NCI-H1105 (cell line): ENCODE measurements around the gene DST.

Experiments
- DNase-seq: peaks from one replicate; lab custom pipeline; 2025; lab: John Stamatoyannopoulos, UW

DST gene

DNA sequence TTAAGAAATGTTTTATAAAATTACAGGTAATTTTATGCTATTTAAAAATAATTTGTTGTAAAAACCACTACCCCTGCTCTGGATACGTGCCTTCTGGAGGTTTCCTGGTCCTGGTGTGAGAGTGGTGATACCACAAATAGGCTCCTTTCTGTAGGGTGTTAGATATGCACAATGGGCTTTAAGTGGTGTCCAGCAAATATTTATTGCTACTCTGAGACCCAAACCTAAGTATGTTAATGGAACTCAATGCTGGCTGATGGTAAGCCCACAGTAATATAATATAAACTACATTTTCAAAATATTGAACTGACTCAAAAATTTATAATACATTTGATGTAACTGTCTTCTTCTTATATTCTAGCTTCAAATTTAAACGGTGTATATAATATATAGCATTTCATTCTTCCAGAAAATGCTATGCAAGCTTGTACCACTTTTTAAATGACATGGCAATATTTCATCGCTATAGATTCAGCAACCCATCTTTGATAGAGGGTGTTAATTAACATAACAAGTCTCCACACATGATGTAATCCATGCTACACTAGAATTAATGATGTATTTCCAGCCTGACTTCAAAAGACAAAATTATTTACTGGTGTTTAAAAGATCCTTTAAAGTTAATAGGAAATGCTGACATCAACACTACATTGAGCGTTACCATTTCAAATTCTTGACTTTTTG lies 161.9 kb downstream of the DST start:
- DNase-seq = no peak

DNA sequence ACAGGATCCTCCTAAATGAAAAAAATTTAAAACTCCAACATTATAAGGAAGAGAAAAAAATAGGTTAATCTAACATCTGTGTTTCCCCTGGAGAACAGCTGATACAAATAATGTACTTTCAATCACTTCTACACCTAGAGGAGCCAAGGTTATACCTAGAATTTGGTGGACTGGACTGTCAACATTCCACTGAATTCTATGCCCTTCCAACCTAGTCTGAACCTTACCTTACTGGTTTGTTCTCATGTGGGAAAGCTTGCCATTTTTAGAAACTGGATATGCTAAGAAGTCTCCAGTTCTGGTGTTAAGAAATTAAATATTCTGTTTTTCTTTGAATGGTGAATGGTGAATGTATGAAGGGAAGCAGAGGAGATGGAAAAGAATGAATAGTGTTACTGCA lies 162.4 kb downstream of the DST start:
- DNase-seq = no peak

DNA sequence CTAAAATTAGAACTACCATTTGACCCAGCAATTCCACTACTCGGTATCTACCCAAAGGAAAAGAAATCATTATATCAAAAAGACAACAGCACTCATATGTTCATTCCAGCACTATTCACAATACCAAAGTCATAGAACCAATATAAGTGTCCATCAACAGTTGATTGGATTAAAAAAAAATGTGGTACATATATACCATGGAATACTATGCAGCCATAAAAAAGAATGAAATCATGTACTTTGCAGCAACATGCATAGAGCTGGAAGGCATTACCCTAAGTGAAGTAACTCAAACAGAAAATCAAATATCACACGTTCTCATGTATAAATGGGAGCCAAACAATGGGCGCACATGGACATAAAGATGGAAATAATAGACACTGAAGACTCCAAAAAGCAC lies 163.3 kb downstream of the DST start:
- DNase-seq = no peak

DNA sequence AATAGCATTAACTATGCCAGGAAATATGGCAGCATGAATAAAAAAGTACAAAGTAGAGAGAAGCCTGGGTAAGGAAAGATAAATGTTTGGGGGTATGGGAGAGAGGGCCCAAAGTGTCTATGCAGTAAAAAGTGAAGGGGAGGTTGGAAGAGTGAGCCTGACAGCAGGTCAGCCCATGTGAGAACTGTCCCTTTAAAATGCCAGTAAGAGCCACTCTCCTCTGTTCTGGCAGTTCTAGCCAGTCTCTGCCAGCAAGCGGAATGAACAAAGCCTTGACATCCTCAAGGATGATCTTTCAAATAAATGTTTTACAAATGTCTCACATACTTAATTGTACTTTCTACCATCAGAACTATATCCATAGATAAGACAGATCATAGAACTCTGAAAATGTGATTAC lies 164.5 kb downstream of the DST start:
- DNase-seq = no peak

DNA sequence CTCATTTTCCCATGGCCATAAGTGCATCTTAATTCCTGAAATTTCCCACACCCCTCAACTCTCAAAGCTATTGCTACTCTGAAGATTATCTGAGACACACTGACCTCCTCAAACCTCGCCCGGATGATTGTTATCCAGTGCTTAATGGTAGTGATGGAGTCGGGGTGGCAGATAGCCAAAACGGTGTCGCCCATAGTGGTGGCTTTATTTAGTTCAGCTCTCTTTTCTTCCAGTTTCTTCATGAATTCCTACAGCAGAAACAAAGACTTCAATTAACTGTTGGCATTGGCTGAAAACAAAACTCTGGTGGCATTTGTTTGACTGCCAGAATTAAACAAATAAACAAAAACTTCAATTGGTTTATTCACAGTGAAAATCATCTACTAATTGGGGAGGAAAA lies 165.4 kb downstream of the DST start:
- no peak for DNase-seq

DNA sequence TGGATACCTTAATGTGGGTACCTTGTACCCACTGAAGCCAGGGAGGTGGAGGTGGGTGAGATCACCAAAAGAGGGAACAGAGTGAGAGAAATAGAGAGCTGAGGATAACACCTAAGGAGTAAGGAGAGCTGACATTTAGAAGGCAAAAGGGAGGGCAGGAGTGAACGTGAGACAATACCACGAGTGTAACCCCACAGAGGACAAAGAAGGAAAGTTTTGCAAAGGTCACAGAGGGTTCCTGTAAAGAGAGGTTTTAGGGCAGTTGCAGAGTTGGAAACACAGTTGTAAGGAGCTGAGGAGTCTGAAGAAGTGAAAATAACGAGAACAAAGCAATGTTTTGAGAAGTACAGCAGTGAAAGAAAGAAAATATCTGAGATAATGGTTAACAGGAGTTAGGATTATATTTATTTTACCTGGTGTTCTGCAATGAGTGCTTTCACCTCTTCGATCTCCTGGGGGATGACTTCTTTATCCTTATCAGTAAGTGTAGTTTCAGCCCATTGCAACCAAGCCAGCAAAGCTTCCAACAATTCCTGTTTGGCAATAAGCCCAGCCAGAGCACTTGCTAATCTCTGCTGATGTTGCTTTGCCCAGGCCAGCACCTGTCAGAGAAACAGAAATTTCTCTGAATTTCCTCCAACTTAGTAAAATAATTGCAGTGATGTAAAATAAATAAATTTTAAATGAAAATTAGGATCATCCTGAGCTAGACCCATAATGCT lies 166.8 kb downstream of the DST start:
- peak; percentile 66 for DNase-seq

DNA sequence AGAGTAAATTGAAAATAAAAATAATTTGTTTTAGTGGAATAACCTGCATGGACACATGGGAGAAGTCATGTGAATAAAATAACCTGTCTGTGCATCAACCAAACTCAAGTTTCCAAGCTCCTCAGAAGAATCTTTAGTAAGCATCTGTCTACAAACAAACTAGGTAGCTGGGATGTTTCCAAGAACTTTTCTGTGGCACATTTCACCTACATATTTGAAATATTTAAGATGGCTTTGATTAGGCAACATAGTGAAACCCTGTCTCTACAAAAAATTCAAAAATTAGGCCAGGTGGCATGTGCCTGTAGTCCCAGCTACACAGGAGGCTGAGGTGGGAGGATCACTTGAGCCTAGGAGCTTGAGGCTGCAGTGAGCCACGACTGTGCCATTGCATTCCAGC lies 168.2 kb downstream of the DST start:
- no peak for DNase-seq

DNA sequence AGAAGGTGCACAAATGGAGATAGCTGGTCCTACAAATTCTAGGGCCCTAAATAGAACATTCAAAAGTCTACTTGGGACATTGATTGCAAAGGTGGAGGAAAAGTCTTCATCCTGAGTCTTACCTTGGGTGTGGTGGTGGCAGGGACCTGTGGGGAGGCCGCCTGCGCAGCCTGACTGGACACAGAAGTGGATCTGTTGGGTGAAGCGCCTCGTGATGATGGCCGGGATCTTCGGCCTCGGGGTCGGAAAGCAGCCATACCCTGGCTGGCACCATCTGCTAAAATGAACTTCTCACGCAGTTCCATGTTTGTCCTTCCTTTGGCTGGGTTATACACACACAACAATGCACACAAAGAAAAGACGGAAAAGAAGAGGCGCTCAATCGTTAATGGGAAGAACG lies 179.2 kb downstream of the DST start:
- no peak for DNase-seq

DNA sequence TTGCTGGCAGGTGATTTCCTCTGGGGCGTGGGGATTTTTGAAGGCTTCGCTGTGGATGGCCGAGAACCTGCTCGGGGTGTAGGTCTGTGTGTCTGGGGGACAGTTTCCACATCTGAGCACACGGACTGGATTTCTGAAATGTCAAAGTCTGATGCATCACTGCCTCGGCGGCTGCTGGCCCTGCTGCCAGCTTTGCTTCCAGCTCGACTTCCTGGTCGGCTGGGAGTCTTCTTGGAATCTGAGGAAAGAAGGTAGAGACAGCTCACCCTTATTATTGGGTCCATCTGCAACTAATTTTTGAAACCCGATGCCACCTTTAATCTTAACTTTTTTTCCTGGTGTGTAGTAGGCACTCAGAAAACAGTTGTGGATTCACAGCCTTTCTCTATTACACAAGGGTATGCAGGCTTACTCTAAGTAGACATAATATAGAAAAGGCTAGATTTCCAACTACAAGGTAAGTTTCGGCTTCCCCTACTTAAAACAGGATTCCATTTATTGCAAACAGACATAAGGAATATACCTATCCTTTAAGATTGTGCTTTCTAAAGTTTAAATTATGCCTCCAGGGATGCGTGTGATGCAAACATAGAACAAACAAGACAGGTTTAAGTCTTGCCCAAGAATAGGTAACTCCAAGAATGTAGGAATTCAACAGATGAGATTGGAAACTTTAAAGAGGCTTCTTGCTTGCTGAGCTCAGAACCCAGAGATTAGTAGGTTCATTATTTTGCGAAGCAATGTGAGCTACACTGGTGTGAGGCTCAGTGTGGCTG lies 183.5 kb downstream of the DST start:
- no peak for DNase-seq

DNA sequence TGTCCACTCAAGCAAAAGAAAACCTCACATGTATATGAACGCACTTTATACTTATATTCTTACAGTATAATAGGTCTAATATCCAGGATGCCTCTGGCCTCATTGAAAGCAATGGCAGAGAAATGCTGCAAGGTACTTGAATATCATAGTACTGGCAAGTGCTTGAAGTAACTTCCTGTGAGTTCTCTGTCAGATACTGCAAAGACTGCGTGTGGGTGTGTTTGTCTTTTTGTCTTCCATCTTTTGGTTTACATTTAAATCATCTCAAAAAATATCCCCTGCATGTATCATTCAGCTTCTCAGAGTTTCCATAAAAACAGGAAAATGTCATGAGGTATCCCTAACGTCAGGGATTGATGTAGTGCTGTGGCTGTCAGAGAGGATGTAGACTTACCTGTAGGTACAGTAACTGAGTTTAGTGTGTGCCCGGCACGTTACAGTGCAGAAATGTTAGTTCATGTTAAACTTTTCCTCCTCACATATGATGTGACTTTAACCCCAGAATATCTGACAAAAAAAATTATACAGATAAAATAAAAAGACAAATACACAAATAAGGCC lies 184.3 kb downstream of the DST start:
- DNase-seq = no peak

DNA sequence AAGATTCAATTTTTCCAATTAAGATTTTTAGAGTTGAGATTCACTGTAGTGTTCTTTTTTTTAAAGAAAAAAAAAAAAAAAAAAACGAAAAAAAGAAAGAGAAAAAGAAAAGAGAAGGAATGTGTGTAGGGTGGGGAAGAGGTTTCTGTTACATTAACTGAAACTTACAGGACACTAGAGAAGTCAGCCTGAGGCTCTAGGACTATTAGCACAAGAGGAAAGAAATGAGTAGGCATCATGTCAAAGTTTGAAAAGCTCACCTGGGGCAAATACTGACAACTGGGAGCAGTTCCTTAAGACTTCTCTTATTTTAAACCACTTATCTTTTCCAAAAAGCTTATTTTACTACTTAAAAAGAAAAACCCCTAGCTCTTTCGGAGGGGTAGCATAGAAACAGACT lies 185.9 kb downstream of the DST start:
- no peak for DNase-seq

DNA sequence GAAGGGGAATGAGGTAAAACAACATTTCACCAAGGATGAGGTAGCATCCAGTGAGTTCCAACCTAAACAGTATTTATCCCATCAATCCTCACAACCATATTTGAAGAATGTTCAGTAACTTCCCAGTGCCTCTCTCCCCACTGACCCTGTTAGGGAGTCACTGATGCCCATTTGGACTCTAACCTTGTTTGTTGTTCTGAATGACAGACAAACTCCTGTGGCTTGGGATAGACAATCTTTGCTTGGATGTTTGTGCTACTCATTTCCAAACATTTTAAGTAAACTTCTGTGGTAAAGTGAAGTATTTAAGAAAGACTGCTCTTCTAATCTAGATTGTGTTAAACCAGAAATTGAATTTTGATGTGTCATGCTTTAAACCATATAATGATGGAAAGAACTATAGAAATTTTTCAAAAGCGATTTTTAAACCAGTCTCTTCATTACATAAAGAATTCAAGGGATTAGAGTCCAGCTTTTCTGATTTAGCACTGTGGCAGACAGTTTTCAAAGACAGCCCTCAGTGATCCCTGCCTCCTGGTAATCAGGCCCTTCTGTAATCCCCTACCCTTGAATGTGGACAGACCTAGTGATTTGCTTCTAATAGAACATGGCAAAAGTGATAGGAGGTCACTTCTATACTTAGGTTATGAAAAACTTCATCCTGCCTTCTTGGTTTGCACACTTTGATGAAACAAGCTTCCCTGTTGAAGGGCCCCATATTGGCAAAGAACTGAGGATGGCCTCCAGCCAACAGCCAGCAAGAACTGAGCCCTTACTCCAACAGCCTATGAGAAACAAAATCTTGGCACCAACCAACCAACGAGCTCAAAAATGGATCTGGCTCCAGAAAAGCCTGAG lies 191.6 kb downstream of the DST start:
- no peak for DNase-seq

DNA sequence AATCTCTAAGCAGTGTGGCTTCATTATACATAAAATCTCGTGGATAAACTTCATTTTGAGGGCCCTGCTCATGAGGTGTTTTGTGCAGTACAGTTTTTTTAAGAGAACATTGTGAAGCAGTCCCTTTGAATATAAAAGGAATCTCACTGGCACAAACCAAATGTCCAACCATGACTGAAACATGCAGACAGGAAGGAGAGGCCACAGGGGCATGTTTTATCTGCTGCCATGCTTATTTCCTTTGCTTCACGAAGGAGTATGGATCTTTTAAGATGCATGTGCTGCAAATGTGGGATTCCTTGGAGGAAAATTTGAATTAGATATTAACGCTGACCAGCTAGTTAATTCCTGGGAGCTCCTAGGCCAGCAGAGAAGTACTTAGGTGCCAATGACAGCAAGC lies 192.3 kb downstream of the DST start:
- DNase-seq = no peak

DNA sequence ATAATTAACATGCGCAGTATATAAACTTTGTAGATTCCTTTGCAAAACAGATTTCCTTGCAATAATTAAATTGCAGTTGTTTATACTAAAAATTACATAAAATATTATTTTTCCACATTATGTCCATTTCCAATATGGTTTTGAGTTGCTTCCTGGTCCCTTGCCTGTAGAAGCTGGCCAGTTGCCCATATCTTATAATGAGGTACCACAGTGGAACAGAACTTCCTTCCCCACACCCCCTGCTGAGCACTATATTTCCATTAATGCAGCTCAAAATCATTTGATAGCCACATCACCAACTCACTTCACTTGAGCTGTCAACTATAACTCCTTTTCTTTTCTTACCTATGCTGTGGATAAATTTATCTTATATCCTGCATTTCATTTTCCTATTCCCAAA lies 194.6 kb downstream of the DST start:
- no peak for DNase-seq

DNA sequence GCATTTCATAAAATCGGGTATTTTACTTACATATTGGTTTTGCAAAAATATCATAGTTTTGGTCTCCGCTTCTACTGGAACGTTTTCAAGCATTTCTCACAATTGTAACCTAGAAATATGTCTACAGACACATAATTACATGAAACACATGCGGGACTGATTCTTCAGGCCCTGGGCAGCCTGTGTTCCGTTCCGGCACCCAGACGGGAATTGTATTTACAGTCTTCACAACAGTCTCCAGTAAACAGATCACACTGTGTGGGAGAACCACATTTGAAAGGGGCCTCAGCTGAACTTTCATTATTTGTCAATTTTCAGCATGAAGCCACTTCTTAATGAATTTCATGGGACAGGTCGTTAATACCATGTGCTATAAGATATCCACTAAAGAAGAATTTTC lies 196.9 kb downstream of the DST start:
- DNase-seq = no peak

DNA sequence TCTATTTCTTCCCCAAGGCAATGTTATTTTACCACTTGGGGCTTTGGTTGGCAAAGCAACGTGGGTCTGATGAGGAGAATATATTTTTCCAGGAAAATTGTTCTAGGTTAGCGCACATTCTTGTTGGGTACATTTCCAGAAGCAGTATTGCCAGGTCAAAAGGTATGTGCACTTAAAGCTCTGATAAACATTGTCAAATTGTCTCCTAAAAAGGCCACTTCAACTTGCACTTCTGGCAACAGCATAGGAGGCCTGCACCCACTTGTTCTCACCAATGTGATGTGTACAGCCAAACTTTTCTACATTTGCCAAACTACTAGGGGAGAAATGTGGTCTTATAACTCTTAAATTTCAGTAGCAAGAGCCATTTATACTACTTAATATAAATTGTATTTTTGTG lies 197.8 kb downstream of the DST start:
- no peak for DNase-seq

DNA sequence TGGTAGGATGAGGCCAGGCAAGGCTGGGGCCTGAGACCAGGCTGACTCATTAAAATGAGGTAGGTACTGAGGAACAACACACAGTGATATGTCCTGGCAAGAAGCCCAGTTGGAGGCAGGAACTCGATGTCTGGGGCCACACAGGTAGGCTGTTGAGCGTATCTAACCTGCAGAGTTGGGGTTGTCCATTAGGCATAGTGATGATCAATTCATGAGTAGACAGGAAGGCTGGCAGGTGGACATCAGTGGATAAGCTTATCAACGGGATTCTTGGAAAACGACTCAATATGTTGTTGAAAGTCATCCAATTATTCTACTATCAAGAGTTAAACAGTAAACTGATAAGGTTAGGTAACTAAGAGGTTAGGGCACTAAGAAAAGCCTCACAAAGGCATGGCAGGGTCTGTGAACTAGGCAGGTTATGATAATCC lies 202.1 kb downstream of the DST start:
- no peak for DNase-seq

DNA sequence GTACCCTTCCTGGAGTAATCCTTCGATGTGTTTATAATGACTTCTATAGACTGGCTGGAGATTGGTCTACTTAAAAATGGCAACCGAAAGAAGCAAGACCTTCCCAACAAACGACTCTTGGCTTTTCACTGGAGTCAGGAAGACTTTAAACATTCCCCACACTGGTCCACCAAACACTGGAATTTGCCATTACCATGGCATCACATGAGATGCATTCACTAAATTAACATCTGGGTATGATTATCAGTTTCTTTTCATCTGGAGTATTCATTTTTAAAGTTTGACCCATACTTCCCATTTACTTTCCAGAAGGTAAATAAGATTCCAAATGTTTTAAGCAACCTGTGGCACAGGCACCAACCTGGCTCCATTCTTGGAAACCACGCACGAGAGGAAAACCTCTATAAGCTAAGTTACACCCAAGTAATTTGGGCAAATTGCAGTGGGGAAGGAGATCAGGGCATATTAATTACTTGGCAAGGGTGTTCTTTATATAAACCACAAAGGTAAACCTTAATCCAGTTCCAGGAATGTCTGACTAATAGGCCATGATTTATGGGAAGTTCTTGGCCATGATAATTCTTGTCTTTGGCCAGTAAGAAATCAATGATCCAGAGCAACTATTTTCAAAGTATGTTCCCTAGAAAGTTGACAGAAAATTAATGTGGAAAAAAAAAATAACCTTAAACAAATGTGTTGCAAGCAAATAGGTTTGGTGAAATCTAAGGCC lies 205.4 kb downstream of the DST start:
- no peak for DNase-seq

DNA sequence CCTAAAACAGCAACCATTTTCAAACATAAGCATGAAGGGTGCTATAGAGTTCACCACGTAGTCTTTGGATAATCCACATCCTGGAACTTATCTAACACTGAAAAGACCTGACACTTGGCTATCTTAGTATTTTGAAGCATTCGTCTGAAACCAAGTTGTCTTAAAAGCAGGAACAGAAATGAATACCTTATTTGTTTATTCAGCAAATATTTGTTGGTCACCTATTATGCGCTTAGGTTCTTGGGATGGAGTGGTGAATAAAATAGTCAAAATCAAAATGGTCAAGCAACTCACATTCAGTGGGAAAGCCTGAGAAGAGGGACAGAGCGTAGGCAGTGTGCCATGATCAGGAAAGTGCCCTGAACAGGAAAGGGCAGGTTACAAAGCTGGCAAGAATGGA lies 206.9 kb downstream of the DST start:
- no peak for DNase-seq

DNA sequence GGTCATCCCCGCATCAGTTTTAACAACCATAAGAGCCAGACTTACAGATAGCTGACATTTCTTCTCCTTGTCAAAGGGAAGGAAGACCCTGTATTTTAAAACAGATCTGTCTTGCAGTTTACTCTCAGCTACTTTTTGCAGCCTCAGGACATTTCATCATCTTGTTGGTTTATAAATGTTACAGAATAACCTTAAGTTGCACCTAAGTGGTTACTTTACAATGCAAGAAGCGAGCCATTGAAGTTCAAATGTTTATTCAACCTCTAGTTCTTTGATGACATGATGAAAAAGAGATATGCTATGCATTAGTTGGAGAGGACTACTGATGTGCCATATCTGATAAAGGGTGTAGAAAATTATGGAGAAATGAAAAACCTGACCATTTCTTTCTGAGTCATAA lies 207.4 kb downstream of the DST start:
- DNase-seq = no peak

DNA sequence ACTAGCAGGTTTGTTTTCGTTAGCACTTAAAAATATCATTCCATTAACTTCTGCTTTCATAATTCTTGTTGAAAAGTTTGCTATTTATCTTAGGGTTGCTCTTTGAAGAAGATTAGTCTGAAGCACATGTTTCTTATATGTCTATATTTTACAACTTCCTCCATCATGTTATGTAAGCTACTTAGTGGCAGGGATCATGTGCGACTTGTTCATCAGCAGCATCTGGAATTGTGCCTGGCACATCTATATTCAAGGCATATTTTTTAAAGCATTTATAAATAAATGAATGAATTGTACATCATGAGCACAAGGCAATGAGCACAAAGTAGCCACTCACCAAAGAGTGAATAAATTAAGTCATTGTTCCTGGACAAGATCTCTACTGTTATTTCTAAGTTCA lies 208.1 kb downstream of the DST start:
- no peak for DNase-seq
